CD14-positive monocyte (primary cell): ENCODE results near the gene CREB5. TPM values are rescaled to one million over a fixed set of nuclear protein-coding genes. Genes with fewer than 3 reads are reported as not detected.

ENCODE experiments used
- DNase-seq, 3 donors: peaks; one replicate each; pipeline ENCODE4 v3.0.0-alpha.2; 2011 to 2022
- H2AFZ ChIP-seq: 2 replicates; pipeline ENCODE4 v1.6.0; 2012; ENCODE audit warnings: mild to moderate bottlenecking, low read depth, low read length, inconsistent platforms; ENCODE audit not compliant: insufficient read depth, poor library complexity, severe bottlenecking
- H3K27ac ChIP-seq, 2 donors: 1 replicate in 1 of 2; 2 replicates in 1 of 2; pipeline ENCODE4 v1.5.1; 2012 to 2013; ENCODE audit warnings: low read length in 2 of 2, control low read depth in 1 of 2, inconsistent platforms in 1 of 2, low read depth in 1 of 2, mild to moderate bottlenecking in 1 of 2
- H3K27me3 ChIP-seq, 2 donors: one replicate each; pipeline versions ENCODE4 v1.6.0 to v1.6.1; 2011 to 2013; ENCODE audit warnings: low read length in 2 of 2; ENCODE audit not compliant: control insufficient read depth in 2 of 2, insufficient read depth in 2 of 2
- H3K36me3 ChIP-seq, 2 donors: replicated peaks in 1 of 2; 1 replicate in 1 of 2; 2 replicates in 1 of 2; pipeline versions ENCODE4 v1.5.1 to v1.6.1; 2012 to 2013; ENCODE audit warnings: low read length in 2 of 2, control low read depth in 1 of 2, inconsistent platforms in 1 of 2, mild to moderate bottlenecking in 1 of 2; ENCODE audit not compliant: insufficient read depth in 2 of 2, control insufficient read depth in 1 of 2
- H3K4me1 ChIP-seq, 2 donors: 1 replicate in 1 of 2; 2 replicates in 1 of 2; pipeline versions ENCODE4 v1.5.1 to v1.6.1; 2012 to 2013; ENCODE audit warnings: low read length in 2 of 2, control low read depth in 1 of 2, inconsistent platforms in 1 of 2, mild to moderate bottlenecking in 1 of 2, moderate library complexity in 1 of 2; ENCODE audit not compliant: insufficient read depth in 2 of 2, control insufficient read depth in 1 of 2
- H3K4me2 ChIP-seq: replicated peaks from 2 replicates; pipeline ENCODE3; 2012; ENCODE audit warnings: low read length, moderate library complexity, mild to moderate bottlenecking; ENCODE audit not compliant: poor library complexity, severe bottlenecking; ENCODE audit errors: extremely low read depth
- H3K4me3 ChIP-seq, 3 experiments: fragments of 200-600 bp in 1 of 3; sonication (generic) in 1 of 3; replicated peaks in 1 of 3; 1 replicate in 2 of 3; 2 replicates in 1 of 3; pipeline ENCODE4 v1.5.1; 2011 to 2013; ENCODE audit warnings: low read length in 3 of 3, mild to moderate bottlenecking in 3 of 3, control low read depth in 2 of 3, low read depth in 2 of 3, inconsistent platforms in 1 of 3, moderate library complexity in 1 of 3
- H3K79me2 ChIP-seq: 2 replicates; pipeline ENCODE4 v1.6.0; 2012; ENCODE audit warnings: mild to moderate bottlenecking, control low read depth, inconsistent platforms, low read length, moderate library complexity; ENCODE audit not compliant: insufficient read depth
- H3K9ac ChIP-seq: 2 replicates; pipeline ENCODE4 v1.6.0; 2017; ENCODE audit warnings: low read length, mild to moderate bottlenecking; ENCODE audit not compliant: insufficient read depth, poor library complexity, severe bottlenecking
- H3K9me3 ChIP-seq, 2 donors: replicated peaks in 1 of 2; 1 replicate in 1 of 2; 2 replicates in 1 of 2; pipeline versions ENCODE4 v1.5.1 to v1.6.1; 2012 to 2013; ENCODE audit warnings: low read length in 2 of 2, control low read depth in 1 of 2; ENCODE audit not compliant: control insufficient read depth in 1 of 2, insufficient read depth in 1 of 2
- H4K20me1 ChIP-seq: 2 replicates; pipeline ENCODE4 v1.6.0; 2012; ENCODE audit warnings: mild to moderate bottlenecking, low read length, control low read depth, moderate library complexity; ENCODE audit not compliant: insufficient read depth
- H3K27ac Mint-ChIP-seq, 7 donors: one replicate each; pipeline ENCODE4 v1.8.0; 2020; ENCODE audit warnings: mild to moderate bottlenecking in 7 of 7, mixed read lengths in 7 of 7, moderate library complexity in 6 of 7, inconsistent platforms in 2 of 7
- H3K27me3 Mint-ChIP-seq, 3 donors: one replicate each; pipeline ENCODE4 v1.8.0; 2021 to 2022; ENCODE audit warnings: low read depth in 3 of 3, mild to moderate bottlenecking in 3 of 3, mixed read lengths in 3 of 3, moderate library complexity in 3 of 3, inconsistent platforms in 1 of 3
- H3K36me3 Mint-ChIP-seq, 2 donors: one replicate each; pipeline ENCODE4 v1.8.0; 2020; ENCODE audit warnings: mixed read lengths in 2 of 2, inconsistent platforms in 1 of 2, mild to moderate bottlenecking in 1 of 2
- H3K4me1 Mint-ChIP-seq: one replicate; pipeline ENCODE4 v1.8.0; 2020; ENCODE audit warnings: mild to moderate bottlenecking, mixed read lengths
- H3K4me3 Mint-ChIP-seq, 2 donors: one replicate each; pipeline ENCODE4 v1.8.0; 2020; ENCODE audit warnings: mild to moderate bottlenecking in 2 of 2, mixed read lengths in 2 of 2, moderate library complexity in 1 of 2
- H3K9me3 Mint-ChIP-seq, 7 donors: one replicate each; pipeline ENCODE4 v1.8.0; 2020 to 2022; ENCODE audit warnings: mixed read lengths in 7 of 7, mild to moderate bottlenecking in 6 of 7, moderate library complexity in 6 of 7, inconsistent platforms in 2 of 7
- CTCF ChIP-seq: fragments of 200-600 bp; IDR thresholded peaks from one replicate; pipeline ENCODE4 v1.8.0; 2022; ENCODE audit warnings: antibody characterized with exemption, mild to moderate bottlenecking
- WGBS: methylation state at CpG from one replicate; pipeline ENCODE4 v1.1.5; 2013; ENCODE audit warnings: missing lambda C conversion rate; ENCODE audit not compliant: insufficient coverage; 5-methylcytosine and 5-hydroxymethylcytosine counted together
- intact Hi-C, 2 donors: fragments of 100-400 bp; cut with micrococcal nuclease; formaldehyde crosslinking; loops; one replicate each; pipeline versions ENCODE4 v1.15.0 to v1.15.1; 2023
- polyA plus RNA-seq, 3 donors: library from polyadenylated mRNA; depleted of rRNA in 1 of 3; unstranded in 2 of 3; stranded (reverse) in 1 of 3; fragments of 300-500 nt in 2 of 3; fragments of >200 nt in 1 of 3; fragmentation: Illumina TruSeq in 2 of 3; gene quantifications; 1 replicate in 2 of 3; 2 replicates in 1 of 3; pipeline ENCODE4 v1.2.3, GENCODE V29; 2012 to 2021

CREB5 gene
- polyA plus RNA-seq, 3 donors: 25.1 to 72.3 (median 44.2) TPM

- Histone ChIP-seq H3K4me1 (no peaks in the 10 kb centered on the region), H3K9me3 (no peaks in the 10 kb centered on the region), H3K36me3 (no peaks in the 10 kb centered on the region), H3K79me2 (no peaks in the 10 kb centered on the region), H3K4me2 (no peak overlapping the region), H3K27ac (no peak overlapping the region), H3K9ac (no peak overlapping the region), H3K4me3 (no peak overlapping the region), H3K27me3 (no peaks in the 10 kb centered on the region), H4K20me1 (no peaks in the 10 kb centered on the region), H2AFZ (no peak overlapping the region)
- Mint-ChIP-seq H3K4me3 (no peak overlapping the region), H3K36me3 (no peaks in the 10 kb centered on the region), H3K4me1 (no peaks in the 10 kb centered on the region), H3K27me3 (peaks cover 3 to 7% (median 5%) of the 10 kb centered on the region in 3 donors), H3K9me3 (no peaks in the 10 kb centered on the region), H3K27ac (no peak overlapping the region)
- WGBS: no CpG with 5 or more reads among the region's 4 CpGs
- DNase-seq: no peak
- no peak for TF ChIP-seq CTCF
- intact Hi-C loops: no loop called here
Measured at GRCh38 chr7:28474640-28475039, 62.3 kb downstream of the CREB5 start.

- H3K4me1 Mint-ChIP-seq: no peaks in the 10 kb centered on the region
- peaks cover 3 to 10% (median 3%) of the 10 kb centered on the region in 3 donors for H3K27me3 Mint-ChIP-seq
- no peaks in the 10 kb centered on the region for H3K9me3 Mint-ChIP-seq
- no peak for DNase-seq
- no peak overlapping the region for H3K27ac ChIP-seq
- H3K9me3 ChIP-seq: no peaks in the 10 kb centered on the region
- H3K4me3 ChIP-seq: no peak overlapping the region
- 100% methylated on average over 1 of the region's 3 CpGs for WGBS
- no peak overlapping the region for H3K4me3 Mint-ChIP-seq
- no peak overlapping the region for H3K4me2 ChIP-seq
- no peaks in the 10 kb centered on the region for H3K79me2 ChIP-seq
- H4K20me1 ChIP-seq: no peaks in the 10 kb centered on the region
- H3K36me3 Mint-ChIP-seq: no peaks in the 10 kb centered on the region
- H2AFZ ChIP-seq: no peak overlapping the region
- no peaks in the 10 kb centered on the region for H3K4me1 ChIP-seq
- no peaks in the 10 kb centered on the region for H3K27me3 ChIP-seq
- no peak overlapping the region for H3K9ac ChIP-seq
- no peak for TF ChIP-seq CTCF
- no peaks in the 10 kb centered on the region for H3K36me3 ChIP-seq
- intact Hi-C loops: no loop called here
- H3K27ac Mint-ChIP-seq: no peak overlapping the region
Measured at GRCh38 chr7:28477041-28477442, 64.7 kb downstream of the CREB5 start.
